Skeletal muscle satellite cell (primary cell): ENCODE results near the gene HPS5. TPM values are rescaled to one million over a fixed set of nuclear protein-coding genes. Genes with fewer than 3 reads are reported as not detected.

ENCODE experiments used
- small RNA-seq: library from RNA; depleted of rRNA; stranded (forward); fragments of <200 nt; gene quantifications from one replicate; pipeline ENCODE3, GENCODE V24; 2012

Gene HPS5

Small RNA genes within 50 kb of the gene (small RNA-seq; reads per million reads assigned to genes)
- not detected for gene RNA5SP333
- not detected for gene RNA5SP334
